Upper lobe of left lung (tissue), 6 donors: ENCODE results near the gene TCERG1L. TPM values are rescaled to one million over a fixed set of nuclear protein-coding genes. Genes with fewer than 3 reads are reported as not detected.

Experiments used
- ATAC-seq, 2 donors: fragments of 200-7000 bp; cut with Tn5 transposase; one replicate each; pipeline ENCODE4 v1.9.1; 2022; ENCODE audit warnings: mild to moderate bottlenecking in 2 of 2, moderate library complexity in 2 of 2; ENCODE audit not compliant: low FRiP score in 2 of 2
- DNase-seq, 2 donors: peaks; one replicate each; pipeline ENCODE4 v3.0.0-alpha.2; 2019 to 2020
- H3K27ac ChIP-seq, 4 donors: fragments of 200-600 bp; sonication (generic); one replicate each; pipeline ENCODE4 v1.5.1; 2016 to 2019
- H3K27me3 ChIP-seq, 4 donors: fragments of 200-600 bp; sonication (generic); one replicate each; pipeline ENCODE4 v1.5.1; 2017 to 2019
- H3K36me3 ChIP-seq, 4 donors: fragments of 200-600 bp; sonication (generic); one replicate each; pipeline ENCODE4 v1.5.1; 2016 to 2019
- H3K4me1 ChIP-seq, 4 donors: fragments of 200-600 bp; sonication (generic); one replicate each; pipeline ENCODE4 v1.5.1; 2018 to 2019
- H3K4me3 ChIP-seq, 4 donors: fragments of 200-600 bp; sonication (generic); one replicate each; pipeline ENCODE4 v1.5.1; 2017 to 2019; ENCODE audit warnings: mild to moderate bottlenecking in 2 of 4, moderate library complexity in 1 of 4
- H3K9me3 ChIP-seq, 4 donors: fragments of 200-600 bp; sonication (generic); one replicate each; pipeline ENCODE4 v1.5.1; 2018 to 2019
- EP300 ChIP-seq, 4 donors: sonication (generic); formaldehyde crosslinking; IDR thresholded peaks; one replicate each; pipeline ENCODE4 v1.5.1; 2017; ENCODE audit warnings: antibody characterized with exemption in 4 of 4, control low read depth in 2 of 4
- POLR2A ChIP-seq, 4 donors: fragments of 450-650 bp; IDR thresholded peaks; one replicate each; pipeline ENCODE4 v1.5.1; 2016 to 2017; ENCODE audit warnings: antibody characterized with exemption in 4 of 4, mild to moderate bottlenecking in 2 of 4
- POLR2AphosphoS5 ChIP-seq, 2 donors: sonication (generic); formaldehyde crosslinking; IDR thresholded peaks; one replicate each; pipeline ENCODE4 v1.5.1; 2017; ENCODE audit warnings: antibody characterized with exemption in 2 of 2
- WGBS, 2 donors: methylation state at CpG; one replicate each; pipeline ENCODE4 v1.1.5; 2017 to 2018; 5-methylcytosine and 5-hydroxymethylcytosine counted together
- total RNA-seq, 6 donors: library from RNA; depleted of rRNA in 4 of 6; stranded (reverse); fragments of >200 nt in 4 of 6; gene quantifications; one replicate each; pipeline versions ENCODE4 v1.1.0 to v1.2.1, GENCODE V29; 2016 to 2021
- TF ChIP-seq, protein P1 (sequence below), 6 experiments: fragments of 450-650 bp in 4 of 6; fragments of 200-600 bp in 2 of 6; sonication (generic) in 2 of 6; IDR thresholded peaks; one replicate each; pipeline ENCODE4 v1.5.1; 2016 to 2019; ENCODE audit warnings: antibody characterized with exemption in 6 of 6
- donor health status: DM: no; HTN: no; CAD: no; lungs with moderate emphysema.
- donor health status: DM: no; HTN: yes; CAD: no; lungs with severe emphysema.

The TCERG1L gene
- total RNA-seq, 6 donors from 2014 or later, result 0.10 TPM; not detected in 5

DNA sequence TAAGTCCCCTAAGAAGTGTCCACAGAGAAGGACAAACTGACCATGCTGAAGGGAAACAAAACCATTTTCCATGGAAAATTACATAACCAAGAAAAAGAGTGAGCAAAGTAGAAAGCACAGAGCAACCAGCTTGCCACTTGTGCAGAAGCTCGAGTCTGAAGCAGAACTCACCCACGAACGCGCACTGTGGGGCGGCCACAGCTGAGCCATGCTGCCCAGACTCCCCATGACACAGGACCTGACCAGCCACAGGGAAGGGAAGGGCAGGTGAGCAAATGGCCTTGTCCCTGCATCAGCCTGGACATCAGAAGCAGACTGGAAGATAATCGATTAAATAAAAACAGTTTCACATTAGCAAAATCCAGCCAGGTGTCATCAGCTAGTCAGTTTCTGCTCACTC is 95.7 kb downstream of the TCERG1L start:
- DNase-seq (no peak), ATAC-seq (no peak)
- Histone ChIP-seq H3K27me3 (no peaks in the 10 kb centered on the region), H3K4me3 (no peak overlapping the region), H3K36me3 (no peaks in the 10 kb centered on the region), H3K27ac (no peak overlapping the region), H3K4me1 (no peaks in the 10 kb centered on the region), H3K9me3 (no peaks in the 10 kb centered on the region)
- 86 to 88% methylated on average over 6 of the region's 6 CpGs for WGBS, 2 donors
- TF ChIP-seq POLR2AphosphoS5 (IDR thresholded peaks at IDR 0.05) (no peak), POLR2A (IDR thresholded peaks at IDR 0.05) (no peak), EP300 (IDR thresholded peaks at IDR 0.05) (no peak)
- TF ChIP-seq, protein P1, sequence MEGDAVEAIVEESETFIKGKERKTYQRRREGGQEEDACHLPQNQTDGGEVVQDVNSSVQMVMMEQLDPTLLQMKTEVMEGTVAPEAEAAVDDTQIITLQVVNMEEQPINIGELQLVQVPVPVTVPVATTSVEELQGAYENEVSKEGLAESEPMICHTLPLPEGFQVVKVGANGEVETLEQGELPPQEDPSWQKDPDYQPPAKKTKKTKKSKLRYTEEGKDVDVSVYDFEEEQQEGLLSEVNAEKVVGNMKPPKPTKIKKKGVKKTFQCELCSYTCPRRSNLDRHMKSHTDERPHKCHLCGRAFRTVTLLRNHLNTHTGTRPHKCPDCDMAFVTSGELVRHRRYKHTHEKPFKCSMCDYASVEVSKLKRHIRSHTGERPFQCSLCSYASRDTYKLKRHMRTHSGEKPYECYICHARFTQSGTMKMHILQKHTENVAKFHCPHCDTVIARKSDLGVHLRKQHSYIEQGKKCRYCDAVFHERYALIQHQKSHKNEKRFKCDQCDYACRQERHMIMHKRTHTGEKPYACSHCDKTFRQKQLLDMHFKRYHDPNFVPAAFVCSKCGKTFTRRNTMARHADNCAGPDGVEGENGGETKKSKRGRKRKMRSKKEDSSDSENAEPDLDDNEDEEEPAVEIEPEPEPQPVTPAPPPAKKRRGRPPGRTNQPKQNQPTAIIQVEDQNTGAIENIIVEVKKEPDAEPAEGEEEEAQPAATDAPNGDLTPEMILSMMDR (IDR thresholded peaks at IDR 0.05), result no peak

DNA sequence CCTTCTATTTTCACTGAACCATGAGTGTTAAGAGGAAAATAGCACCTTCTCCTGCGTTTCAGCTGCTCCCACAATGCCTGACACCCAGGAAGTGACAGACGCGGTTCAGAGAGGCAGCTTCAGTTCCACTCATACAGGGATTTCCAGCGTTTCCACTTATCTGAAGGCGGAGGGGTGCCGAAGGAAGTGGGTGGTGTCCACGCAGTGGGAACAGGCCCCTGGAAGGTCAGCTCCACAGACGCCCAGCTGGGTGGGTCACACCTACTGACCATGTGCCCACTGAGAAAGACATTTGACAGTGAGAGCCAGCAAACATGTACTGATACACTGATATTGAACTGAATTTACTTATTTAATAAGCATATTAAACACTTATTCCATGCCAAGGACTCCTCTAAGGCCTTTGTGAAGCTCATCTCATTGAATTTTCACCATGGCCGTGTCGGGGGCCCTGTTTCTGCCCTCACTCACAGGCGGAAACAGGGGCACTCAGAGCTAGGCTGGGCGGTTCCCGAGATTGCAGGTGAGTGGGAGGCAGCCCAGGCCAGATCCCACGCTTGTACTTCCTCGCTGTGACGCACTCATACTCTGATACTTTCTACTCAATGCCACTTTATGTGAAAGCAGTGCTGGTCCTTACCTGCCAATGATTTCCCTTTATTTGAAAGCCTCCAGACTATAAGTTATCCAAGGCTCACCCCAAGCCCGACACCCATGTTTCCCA is 96.8 kb downstream of the TCERG1L start:
- Histone ChIP-seq H3K9me3 (no peaks in the 10 kb centered on the region), H3K4me3 (no peak overlapping the region), H3K4me1 (no peaks in the 10 kb centered on the region), H3K36me3 (no peaks in the 10 kb centered on the region), H3K27me3 (no peaks in the 10 kb centered on the region), H3K27ac (no peak overlapping the region)
- TF ChIP-seq POLR2AphosphoS5 (IDR thresholded peaks at IDR 0.05) (no peak), EP300 (IDR thresholded peaks at IDR 0.05) (no peak), POLR2A (IDR thresholded peaks at IDR 0.05) (no peak)
- TF ChIP-seq, protein P1 (IDR thresholded peaks at IDR 0.05), result no peak
- WGBS, 2 donors, result 80 to 84% methylated on average over 17 of the region's 17 CpGs
- peak in 1 of 2 donors; percentile 15 for DNase-seq
- no peak for ATAC-seq

DNA sequence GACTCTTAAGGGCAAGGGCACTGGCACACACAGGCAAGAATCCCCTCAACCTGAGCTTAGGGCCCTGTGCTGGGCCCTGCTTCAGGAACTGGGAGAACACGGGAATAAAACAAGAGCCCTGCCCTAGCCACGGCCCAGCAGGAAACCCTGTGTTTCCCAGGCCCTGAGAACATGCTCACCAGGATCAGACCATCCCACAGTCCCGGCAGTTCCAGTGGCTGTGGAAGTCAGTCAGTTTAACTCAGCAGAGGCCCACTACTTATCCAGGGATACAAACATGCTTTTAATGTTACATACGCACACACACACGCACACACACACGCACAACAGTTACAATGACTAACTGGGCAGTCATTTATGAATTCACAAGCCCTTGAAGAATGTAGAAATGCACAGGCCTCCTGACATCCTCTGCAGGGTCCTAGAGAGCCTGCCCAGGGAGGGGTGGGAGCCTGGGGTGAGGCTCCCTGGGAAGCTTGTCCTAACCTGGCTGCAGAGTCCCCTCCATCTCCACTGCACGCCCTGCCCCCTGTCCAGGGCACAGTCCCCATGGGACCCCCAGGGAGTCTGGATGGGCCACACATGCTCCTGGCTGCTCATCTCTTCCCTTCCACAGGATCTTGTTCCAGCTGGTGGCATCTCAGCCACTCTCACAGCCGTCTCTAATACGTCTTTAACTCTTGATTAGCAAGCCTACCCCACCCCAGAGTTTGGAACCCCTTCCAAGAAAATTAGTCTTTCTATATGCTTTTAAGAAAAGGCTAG is 97.6 kb downstream of the TCERG1L start:
- Histone ChIP-seq H3K4me3 (no peak overlapping the region), H3K36me3 (no peaks in the 10 kb centered on the region), H3K9me3 (no peaks in the 10 kb centered on the region), H3K27me3 (no peaks in the 10 kb centered on the region), H3K27ac (no peak overlapping the region), H3K4me1 (no peaks in the 10 kb centered on the region)
- TF ChIP-seq POLR2A (IDR thresholded peaks at IDR 0.05) (no peak), EP300 (IDR thresholded peaks at IDR 0.05) (no peak), POLR2AphosphoS5 (IDR thresholded peaks at IDR 0.05) (no peak)
- TF ChIP-seq, protein P1 (IDR thresholded peaks at IDR 0.05), result no peak
- ATAC-seq (no peak), DNase-seq (peak in 1 of 2 donors; percentile 4)
- 76 to 86% methylated on average over 6 to 9 of the region's 9 CpGs for WGBS, 2 donors

DNA sequence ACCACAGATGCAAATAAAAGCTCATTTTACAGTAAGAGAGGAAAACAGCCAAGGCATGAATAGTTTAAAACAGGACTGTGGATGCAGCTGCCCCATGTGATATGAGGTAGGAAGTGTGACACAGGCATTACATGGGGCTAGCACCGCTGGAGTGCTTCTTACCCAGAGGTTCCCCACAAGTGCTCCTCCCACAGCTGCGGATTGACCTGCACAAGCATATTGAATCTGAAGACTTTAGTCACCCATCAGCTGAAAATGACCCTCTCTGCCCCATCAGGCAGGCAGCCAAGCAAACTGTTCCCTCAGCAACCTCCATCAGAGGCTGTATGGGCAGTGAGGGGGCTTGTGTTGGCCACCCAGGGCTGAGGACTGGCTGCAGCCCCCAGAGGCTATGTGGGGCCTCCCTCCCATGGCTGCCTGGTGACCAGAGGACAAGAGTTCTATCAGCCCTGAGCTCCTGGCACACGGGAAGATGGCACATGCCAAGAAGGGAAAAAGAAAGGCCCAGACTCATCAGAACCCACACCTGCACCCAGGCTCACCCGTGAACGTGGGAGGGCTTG is 98.7 kb downstream of the TCERG1L start:
- DNase-seq (peak in 1 of 2 donors; percentile 5), ATAC-seq (no peak)
- Histone ChIP-seq H3K27me3 (no peaks in the 10 kb centered on the region), H3K4me1 (no peaks in the 10 kb centered on the region), H3K36me3 (no peaks in the 10 kb centered on the region), H3K4me3 (no peak overlapping the region), H3K9me3 (no peaks in the 10 kb centered on the region), H3K27ac (no peak overlapping the region)
- TF ChIP-seq POLR2AphosphoS5 (IDR thresholded peaks at IDR 0.05) (no peak), POLR2A (IDR thresholded peaks at IDR 0.05) (no peak), EP300 (IDR thresholded peaks at IDR 0.05) (no peak)
- TF ChIP-seq, protein P1 (IDR thresholded peaks at IDR 0.05), result no peak
- 76 to 79% methylated on average over 5 of the region's 5 CpGs for WGBS, 2 donors
